Suprapubic skin (tissue), 4 donors: Measurements from ENCODE around the gene SOX14. TPM values are rescaled to one million over a fixed set of nuclear protein-coding genes. Genes with fewer than 3 reads are reported as not detected.

ENCODE experiments used
- DNase-seq, 2 donors: peaks; one replicate each; pipeline ENCODE4 v3.0.0-alpha.2; 2019; ENCODE audit warnings: low spot score in 2 of 2
- H3K27ac ChIP-seq: fragments of 200-600 bp; sonication (generic); one replicate; pipeline ENCODE4 v1.5.1; 2019
- H3K27me3 ChIP-seq: fragments of 200-600 bp; sonication (generic); one replicate; pipeline ENCODE4 v1.5.1; 2019
- H3K36me3 ChIP-seq: fragments of 200-600 bp; sonication (generic); one replicate; pipeline ENCODE4 v1.5.1; 2019
- H3K4me1 ChIP-seq: fragments of 200-600 bp; sonication (generic); one replicate; pipeline ENCODE4 v1.5.1; 2019
- H3K4me3 ChIP-seq: fragments of 200-600 bp; sonication (generic); one replicate; pipeline ENCODE4 v1.5.1; 2019; ENCODE audit warnings: mild to moderate bottlenecking
- H3K9me3 ChIP-seq: fragments of 200-600 bp; sonication (generic); one replicate; pipeline ENCODE4 v1.5.1; 2019
- EP300 ChIP-seq: sonication (generic); formaldehyde crosslinking; IDR thresholded peaks from one replicate; pipeline ENCODE4 v1.6.1; 2017; ENCODE audit warnings: antibody characterized with exemption
- POLR2A ChIP-seq, 2 donors: fragments of 450-650 bp; IDR thresholded peaks; one replicate each; pipeline ENCODE4 v1.6.1; 2017; ENCODE audit warnings: antibody characterized with exemption in 2 of 2, mild to moderate bottlenecking in 2 of 2, moderate library complexity in 2 of 2
- POLR2AphosphoS5 ChIP-seq, 3 donors: sonication (generic); formaldehyde crosslinking; IDR thresholded peaks; one replicate each; pipeline ENCODE4 v1.6.1; 2017; ENCODE audit warnings: antibody characterized with exemption in 3 of 3
- WGBS: methylation state at CpG from one replicate; pipeline ENCODE4 v1.1.5; 2018; 5-methylcytosine and 5-hydroxymethylcytosine counted together
- total RNA-seq, 4 donors: library from RNA; depleted of rRNA; stranded (reverse); fragments of >200 nt; gene quantifications; one replicate each; pipeline ENCODE4 v1.1.0, GENCODE V29; 2016
- TF ChIP-seq, protein P1 (sequence below), 2 donors: fragments of 200-600 bp in 1 of 2; fragments of 450-650 bp in 1 of 2; sonication (generic) in 1 of 2; IDR thresholded peaks; one replicate each; pipeline ENCODE4 v1.5.1; 2016 to 2019; ENCODE audit warnings: antibody characterized with exemption in 2 of 2, mild to moderate bottlenecking in 1 of 2, moderate library complexity in 1 of 2

Gene SOX14
- not detected for total RNA-seq

DNA sequence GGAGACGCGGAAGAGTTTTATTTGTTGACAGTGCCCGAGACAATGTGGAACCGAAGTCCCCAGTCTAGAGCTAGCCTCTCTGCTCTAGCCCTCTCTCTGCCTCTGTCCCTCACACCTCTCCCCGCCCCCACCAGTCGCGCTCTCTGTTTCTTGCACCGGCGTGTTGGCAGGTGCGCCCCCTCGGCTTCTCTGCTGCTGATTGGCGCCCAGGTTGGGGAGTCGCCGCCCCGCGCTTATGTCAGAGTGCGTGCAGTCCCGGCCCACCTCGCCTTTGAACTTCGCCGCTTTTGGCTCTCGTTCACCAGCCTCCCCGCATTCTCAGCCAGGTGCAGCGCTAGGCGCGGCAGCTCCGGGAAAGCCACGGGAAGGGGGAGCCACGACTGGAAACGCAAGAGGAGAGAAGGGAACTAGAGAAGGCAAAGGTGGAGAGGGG is at the start of gene SOX14:
Gene SOX14 (plus strand): TSS at position 315 of the 433 bp plus-strand sequence. CDS start 470 bp downstream, outside the sequence.
- Histone ChIP-seq H3K36me3 (no peaks in the 10 kb centered on the region), H3K27me3 (peaks cover 98% of the 10 kb centered on the region), H3K9me3 (no peaks in the 10 kb centered on the region), H3K27ac (no peak within 1 kb of the TSS), H3K4me1 (peaks cover 56% of the 10 kb centered on the region), H3K4me3 (peak within 1 kb of the TSS; percentile 37)
- no peak for DNase-seq
- WGBS: under 1% methylated on average over 30 of the region's 30 CpGs
- no peak for TF ChIP-seq POLR2AphosphoS5 (IDR thresholded peaks at IDR 0.05)
- no peak for TF ChIP-seq EP300
- TF ChIP-seq, protein P1, sequence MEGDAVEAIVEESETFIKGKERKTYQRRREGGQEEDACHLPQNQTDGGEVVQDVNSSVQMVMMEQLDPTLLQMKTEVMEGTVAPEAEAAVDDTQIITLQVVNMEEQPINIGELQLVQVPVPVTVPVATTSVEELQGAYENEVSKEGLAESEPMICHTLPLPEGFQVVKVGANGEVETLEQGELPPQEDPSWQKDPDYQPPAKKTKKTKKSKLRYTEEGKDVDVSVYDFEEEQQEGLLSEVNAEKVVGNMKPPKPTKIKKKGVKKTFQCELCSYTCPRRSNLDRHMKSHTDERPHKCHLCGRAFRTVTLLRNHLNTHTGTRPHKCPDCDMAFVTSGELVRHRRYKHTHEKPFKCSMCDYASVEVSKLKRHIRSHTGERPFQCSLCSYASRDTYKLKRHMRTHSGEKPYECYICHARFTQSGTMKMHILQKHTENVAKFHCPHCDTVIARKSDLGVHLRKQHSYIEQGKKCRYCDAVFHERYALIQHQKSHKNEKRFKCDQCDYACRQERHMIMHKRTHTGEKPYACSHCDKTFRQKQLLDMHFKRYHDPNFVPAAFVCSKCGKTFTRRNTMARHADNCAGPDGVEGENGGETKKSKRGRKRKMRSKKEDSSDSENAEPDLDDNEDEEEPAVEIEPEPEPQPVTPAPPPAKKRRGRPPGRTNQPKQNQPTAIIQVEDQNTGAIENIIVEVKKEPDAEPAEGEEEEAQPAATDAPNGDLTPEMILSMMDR (IDR thresholded peaks at IDR 0.05): no peak
- TF ChIP-seq POLR2A (IDR thresholded peaks at IDR 0.05): no peak

DNA sequence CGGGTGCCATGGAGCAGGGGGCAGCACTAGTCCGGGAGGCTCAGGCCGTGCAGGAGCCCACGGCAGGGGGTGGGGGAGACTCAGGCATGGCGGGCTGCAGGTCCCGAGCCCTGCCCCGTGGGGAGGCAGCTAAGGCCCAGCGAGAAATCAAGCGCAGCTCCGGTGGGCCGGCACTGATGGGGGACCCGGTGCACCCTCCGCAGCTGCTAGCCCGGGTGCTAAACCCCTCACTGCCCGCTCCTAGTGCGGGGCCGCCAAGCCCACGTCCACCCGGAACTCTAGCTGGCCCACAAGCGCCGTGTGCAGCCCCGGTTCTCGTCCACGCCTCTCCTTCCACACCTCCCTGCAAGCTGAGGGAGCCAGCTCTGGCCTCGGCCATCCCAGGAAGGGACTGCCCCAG is 49.6 kb upstream of the SOX14 start:
- TF ChIP-seq, protein P1 (IDR thresholded peaks at IDR 0.05): no peak
- TF ChIP-seq POLR2AphosphoS5 (IDR thresholded peaks at IDR 0.05) (no peak), EP300 (no peak), POLR2A (IDR thresholded peaks at IDR 0.05) (no peak)
- DNase-seq: no peak
- no peak overlapping the region for H3K27ac ChIP-seq
- no peaks in the 10 kb centered on the region for H3K27me3 ChIP-seq
- no peaks in the 10 kb centered on the region for H3K36me3 ChIP-seq
- WGBS: 60% methylated on average over 1 of the region's 25 CpGs
- no peaks in the 10 kb centered on the region for H3K4me1 ChIP-seq
- peaks cover 16% of the 10 kb centered on the region for H3K9me3 ChIP-seq
- H3K4me3 ChIP-seq: no peak overlapping the region

DNA sequence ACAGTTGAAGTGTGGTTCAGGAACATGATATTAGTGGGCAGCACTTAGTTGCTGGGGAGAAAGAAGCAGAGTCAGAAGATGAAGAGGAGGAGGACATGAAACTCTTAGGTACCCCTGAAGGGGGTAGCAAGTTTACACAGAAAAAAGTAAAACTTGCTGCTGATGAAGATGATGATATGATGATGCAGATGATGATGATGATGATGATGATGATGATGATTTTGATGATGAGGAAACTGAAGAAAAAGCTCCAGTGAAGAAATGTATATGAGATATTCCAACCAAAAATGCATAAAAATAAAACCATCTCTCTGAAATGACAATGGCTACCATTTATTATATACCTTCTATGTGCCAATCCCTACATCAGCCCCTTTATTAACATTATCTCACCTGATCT is 39.9 kb upstream of the SOX14 start:
- H3K9me3 ChIP-seq: peaks cover 5% of the 10 kb centered on the region
- H3K27ac ChIP-seq: no peak overlapping the region
- no peaks in the 10 kb centered on the region for H3K27me3 ChIP-seq
- no peak overlapping the region for H3K4me3 ChIP-seq
- no peaks in the 10 kb centered on the region for H3K4me1 ChIP-seq
- TF ChIP-seq EP300: no peak
- no peak for TF ChIP-seq POLR2A (IDR thresholded peaks at IDR 0.05)
- no peak for TF ChIP-seq POLR2AphosphoS5 (IDR thresholded peaks at IDR 0.05)
- TF ChIP-seq, protein P1 (IDR thresholded peaks at IDR 0.05): no peak
- H3K36me3 ChIP-seq: no peaks in the 10 kb centered on the region
- DNase-seq: no peak

DNA sequence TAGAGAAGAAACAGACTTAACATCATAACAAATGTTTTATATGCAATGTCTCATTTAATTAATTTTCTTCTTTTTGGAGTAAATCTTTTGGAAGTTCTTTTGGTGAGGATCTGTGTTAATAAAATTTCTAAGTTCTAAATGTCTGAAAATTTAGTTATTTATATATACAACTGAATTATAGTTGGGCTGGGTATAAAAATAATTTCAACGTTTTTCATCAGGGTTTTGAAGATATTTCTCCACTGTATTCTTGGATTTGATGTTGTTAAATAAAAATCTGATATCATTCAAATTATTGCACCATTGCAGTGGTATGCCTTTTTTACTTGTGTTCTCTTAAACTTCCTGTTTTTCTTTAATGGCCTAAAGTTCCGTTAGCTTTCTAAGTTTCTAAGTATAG is 26.9 kb upstream of the SOX14 start:
- TF ChIP-seq POLR2A (IDR thresholded peaks at IDR 0.05): no peak
- TF ChIP-seq, protein P1 (IDR thresholded peaks at IDR 0.05): no peak
- TF ChIP-seq EP300: no peak
- no peak for TF ChIP-seq POLR2AphosphoS5 (IDR thresholded peaks at IDR 0.05)
- Histone ChIP-seq H3K36me3 (no peaks in the 10 kb centered on the region), H3K27ac (no peak overlapping the region), H3K4me3 (no peak overlapping the region), H3K9me3 (peaks cover 6% of the 10 kb centered on the region), H3K4me1 (no peaks in the 10 kb centered on the region), H3K27me3 (no peaks in the 10 kb centered on the region)
- no peak for DNase-seq
- WGBS: 71% methylated on average over 2 of the region's 2 CpGs

DNA sequence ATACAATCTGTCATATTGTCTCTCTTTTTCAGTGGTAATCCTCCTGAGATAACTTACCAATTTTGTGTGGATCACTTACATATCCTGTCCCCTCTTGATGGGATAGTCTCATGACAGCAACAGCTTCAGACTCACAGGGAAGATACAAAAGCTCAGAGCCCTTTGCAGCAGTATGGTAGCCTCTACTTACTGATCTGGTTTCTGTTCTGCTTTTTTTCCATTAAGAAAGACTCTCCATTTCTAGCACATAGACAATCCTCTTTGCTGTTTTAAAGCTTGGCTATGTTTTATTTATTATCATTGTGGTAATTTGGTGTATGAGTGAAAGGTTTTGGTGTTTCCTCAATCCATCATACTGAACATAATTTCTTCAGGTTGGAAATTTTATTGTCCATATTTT is 25.4 kb upstream of the SOX14 start:
- no peak for DNase-seq
- no peaks in the 10 kb centered on the region for H3K27me3 ChIP-seq
- no peak for TF ChIP-seq POLR2AphosphoS5 (IDR thresholded peaks at IDR 0.05)
- no peak for TF ChIP-seq POLR2A (IDR thresholded peaks at IDR 0.05)
- TF ChIP-seq EP300: no peak
- TF ChIP-seq, protein P1 (IDR thresholded peaks at IDR 0.05): no peak
- H3K4me1 ChIP-seq: no peaks in the 10 kb centered on the region
- H3K4me3 ChIP-seq: no peak overlapping the region
- peaks cover 6% of the 10 kb centered on the region for H3K9me3 ChIP-seq
- H3K36me3 ChIP-seq: no peaks in the 10 kb centered on the region
- H3K27ac ChIP-seq: no peak overlapping the region
